ENCODE measurements around the gene BRK1.

GRCh38 chr3:10157031-10157430 is 41.6 kb downstream of the BRK1 start:
- TF ChIP-seq CTCF (IDR thresholded peaks at IDR 0.05; ENCODE audit: low read length): no peak
- no peak for TF ChIP-seq EZH2 (IDR thresholded peaks at IDR 0.05; ENCODE audit: borderline replicate concordance, low read length)
